Jurkat, Clone E6-1 (cell line): ENCODE measurements around the gene SMYD2.

Source experiments
- DNase-seq: peaks from one replicate; pipeline ENCODE4 v3.0.0-alpha.2; 2011; ENCODE audit warnings: low read depth, low spot score
- H3K4me3 ChIP-seq: 2 replicates; pipeline ENCODE4 v1.5.1; 2011; ENCODE audit warnings: mild to moderate bottlenecking, low read length, control low read depth, moderate library complexity

The SMYD2 gene

DNA sequence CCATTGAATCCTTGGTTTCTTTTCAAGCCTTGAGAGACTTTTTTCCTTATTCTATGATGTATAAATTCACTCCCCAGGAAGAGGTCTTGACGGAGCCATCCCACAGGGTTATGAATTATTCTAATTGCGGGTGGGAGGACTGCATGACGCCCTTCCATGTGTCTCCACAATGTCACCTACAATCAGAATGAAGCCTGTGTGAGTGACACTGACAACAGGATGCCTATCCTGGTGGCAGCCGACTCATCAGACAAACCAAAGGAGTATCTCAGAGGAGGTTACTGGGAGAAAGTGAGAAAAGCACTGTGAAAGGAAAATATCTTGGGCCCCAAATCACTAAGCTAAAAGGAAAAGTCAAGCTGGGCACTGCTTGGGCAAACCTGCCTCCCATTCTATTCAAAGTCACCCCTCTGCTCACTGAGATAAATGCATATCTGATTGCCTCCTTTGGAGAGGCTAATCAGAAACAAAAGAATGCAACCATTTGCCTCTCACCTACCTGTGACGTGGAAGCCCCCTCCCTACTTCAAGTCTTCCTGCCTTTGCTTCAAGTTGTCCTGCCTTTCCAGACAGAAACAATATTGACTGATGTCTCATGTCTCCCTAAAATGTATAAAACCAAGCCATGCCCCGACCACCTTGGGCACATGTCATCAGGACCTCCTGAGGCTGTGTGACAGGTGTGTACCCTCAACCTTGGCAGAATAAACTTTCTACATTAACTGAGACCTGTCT is 98.4 kb downstream of the SMYD2 start:
- no peak for DNase-seq
- no peak overlapping the region for H3K4me3 ChIP-seq

DNA sequence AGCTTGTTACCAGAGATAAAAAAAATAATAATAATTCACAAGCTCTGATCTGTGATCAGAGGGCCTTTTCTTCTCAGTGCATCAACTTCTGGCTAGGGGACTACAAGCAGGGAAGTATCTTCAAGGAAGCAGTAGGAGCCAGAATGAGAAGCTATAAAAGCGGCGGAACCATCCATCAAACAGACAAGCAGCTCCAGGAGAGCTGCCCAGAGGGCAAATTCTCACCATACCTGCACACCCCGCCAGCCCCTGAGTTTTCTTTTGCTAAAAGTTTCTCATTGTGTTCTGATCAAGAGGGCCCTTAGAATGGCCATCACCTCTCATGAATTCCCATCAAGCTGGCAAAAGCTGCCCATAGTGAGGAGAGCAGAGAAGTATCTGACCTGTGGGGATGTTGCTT is 99.4 kb downstream of the SMYD2 start:
- no peak overlapping the region for H3K4me3 ChIP-seq
- DNase-seq, result no peak

GRCh38 chr1:214380986-214381695 is 100.2 kb downstream of the SMYD2 start:
- no peak overlapping the region for H3K4me3 ChIP-seq

DNA sequence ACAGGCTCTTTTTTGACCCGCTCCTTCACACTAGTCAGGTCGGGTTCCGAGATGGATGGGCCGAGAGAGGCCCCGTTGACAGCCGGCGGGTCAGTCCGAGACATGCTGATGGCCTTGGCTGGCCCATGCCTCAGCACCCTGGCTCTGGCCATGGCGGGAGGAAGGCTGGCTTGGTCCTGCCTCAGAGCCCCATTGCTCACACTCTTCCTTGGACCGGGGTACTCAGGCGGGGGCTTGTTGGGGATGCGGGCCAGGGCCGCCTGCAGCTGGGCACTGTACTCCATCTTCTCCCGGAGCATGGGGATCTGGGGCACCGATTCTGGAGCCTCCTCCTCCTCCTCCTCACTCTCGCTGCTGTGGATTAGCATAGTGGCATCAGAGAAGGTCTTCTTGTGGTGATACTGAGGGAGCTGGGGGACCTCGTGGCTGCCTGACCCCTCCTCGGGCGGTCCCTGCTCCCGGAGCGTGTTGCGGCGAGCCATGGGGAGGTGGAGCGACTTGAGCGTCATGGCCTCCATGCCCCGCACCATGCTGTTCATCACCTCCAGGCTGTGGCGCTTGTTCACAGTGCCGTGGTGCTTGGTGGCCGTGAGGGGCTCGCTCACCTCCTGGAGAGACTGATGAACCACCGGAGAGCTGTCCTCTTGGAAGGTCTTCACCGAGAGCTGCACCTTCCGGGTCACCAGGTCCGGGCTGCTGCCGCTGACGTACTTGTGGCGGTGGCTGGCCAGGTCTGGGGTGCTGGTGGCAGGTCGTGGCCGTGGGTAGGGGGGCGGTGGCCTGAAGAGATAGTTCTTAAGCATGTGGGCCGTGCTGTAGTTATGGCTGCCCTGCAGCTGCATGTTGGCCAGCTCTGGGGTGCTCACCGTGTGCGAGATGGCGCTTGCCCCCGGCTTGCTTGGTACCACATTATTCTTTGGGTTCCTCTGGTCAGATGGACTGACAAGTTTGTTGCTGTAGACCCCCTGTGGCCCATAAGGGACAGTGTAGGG is 102.7 kb downstream of the SMYD2 start:
- no peak for DNase-seq
- H3K4me3 ChIP-seq, result no peak overlapping the region

More at GRCh38 chr1:214380986-214381695, 100.2 kb downstream of the SMYD2 start:
- no peak for DNase-seq

DNA sequence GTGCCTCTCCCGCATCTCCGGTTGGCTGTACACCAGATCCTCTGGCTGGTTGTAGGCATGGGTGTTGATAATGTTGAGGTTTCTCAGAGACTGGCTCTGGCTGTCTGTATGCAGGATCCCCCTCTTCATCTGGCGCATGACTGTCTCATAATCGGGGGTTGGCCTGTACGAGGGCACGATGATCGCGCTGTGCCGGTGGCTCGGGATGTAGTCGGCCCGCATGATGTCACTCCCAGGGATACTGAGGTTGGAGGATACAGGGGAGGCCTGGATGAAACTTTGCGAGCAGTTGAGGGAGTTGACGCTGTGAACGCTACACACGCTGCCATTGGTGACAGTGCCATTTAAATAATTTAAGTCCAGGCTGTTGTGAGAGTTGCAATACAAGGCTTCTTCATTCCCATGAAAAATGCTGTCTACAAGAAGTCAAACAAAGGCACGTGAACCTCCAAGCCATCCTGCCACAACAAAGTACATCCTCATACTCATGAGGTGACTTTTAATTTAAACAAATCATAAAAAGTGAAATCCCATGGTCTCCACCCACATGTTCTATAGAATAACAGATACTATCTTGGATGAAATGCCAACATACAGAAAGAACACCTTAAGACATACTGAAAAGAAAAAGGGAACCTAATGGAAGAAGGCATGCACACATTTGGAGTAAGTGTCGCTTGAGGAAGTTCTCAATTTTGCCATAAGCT is 103.6 kb downstream of the SMYD2 start:
- no peak for DNase-seq
- H3K4me3 ChIP-seq, result no peak overlapping the region

DNA sequence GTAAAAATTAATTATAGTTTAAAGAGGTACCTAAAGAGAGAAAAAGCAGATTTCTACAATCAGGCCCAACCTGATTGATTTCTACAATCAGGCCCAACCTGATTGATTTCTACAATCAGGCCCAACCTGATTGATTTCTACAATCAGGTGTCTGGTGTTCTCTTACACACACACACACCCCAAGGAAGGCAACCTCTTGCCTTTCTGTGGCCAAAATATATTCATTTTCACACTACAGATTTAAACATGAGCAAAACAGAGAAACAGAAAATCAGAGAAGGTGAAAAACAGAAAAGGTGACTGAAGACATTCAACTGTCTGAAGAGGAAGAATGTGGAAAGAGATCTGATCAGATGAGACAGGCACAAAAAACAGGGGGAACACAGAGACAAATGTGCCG is 104.5 kb downstream of the SMYD2 start:
- no peak for DNase-seq
- H3K4me3 ChIP-seq, result no peak overlapping the region

DNA sequence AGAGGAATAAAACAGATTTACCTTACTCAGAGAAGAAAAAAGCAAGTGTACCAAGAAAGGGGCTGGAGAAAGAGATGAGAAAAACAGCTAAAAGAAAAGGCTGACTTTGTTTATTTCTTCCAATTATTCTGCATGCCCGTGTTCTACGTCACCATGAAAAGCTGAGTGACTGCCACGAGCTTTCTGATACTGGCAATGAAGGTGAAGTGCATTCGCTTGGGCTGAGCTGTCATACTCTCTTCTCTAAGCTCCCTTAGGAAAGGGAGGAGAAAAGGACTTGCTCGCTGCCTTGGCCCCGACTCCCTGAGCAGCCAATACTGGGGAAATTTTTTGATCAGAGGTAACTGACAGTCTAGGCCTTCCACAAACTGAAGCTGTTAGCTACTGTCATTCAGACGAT is 105.4 kb downstream of the SMYD2 start:
- no peak for DNase-seq
- H3K4me3 ChIP-seq, result no peak overlapping the region
